NCI-H1417 (cell line): Measurements from ENCODE around the gene SAMD11.
"Not testable (repeated sequence)": the region's sequence is repeated elsewhere in the genome, so short reads cannot be mapped to it uniquely, and the experiment has no call there.

Experiments
- DNase-seq, 3 experiments: peaks; one replicate each; lab custom pipeline; 2025; lab: John Stamatoyannopoulos, UW

SAMD11 gene, protein sequence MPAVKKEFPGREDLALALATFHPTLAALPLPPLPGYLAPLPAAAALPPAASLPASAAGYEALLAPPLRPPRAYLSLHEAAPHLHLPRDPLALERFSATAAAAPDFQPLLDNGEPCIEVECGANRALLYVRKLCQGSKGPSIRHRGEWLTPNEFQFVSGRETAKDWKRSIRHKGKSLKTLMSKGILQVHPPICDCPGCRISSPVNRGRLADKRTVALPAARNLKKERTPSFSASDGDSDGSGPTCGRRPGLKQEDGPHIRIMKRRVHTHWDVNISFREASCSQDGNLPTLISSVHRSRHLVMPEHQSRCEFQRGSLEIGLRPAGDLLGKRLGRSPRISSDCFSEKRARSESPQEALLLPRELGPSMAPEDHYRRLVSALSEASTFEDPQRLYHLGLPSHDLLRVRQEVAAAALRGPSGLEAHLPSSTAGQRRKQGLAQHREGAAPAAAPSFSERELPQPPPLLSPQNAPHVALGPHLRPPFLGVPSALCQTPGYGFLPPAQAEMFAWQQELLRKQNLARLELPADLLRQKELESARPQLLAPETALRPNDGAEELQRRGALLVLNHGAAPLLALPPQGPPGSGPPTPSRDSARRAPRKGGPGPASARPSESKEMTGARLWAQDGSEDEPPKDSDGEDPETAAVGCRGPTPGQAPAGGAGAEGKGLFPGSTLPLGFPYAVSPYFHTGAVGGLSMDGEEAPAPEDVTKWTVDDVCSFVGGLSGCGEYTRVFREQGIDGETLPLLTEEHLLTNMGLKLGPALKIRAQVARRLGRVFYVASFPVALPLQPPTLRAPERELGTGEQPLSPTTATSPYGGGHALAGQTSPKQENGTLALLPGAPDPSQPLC

DNA sequence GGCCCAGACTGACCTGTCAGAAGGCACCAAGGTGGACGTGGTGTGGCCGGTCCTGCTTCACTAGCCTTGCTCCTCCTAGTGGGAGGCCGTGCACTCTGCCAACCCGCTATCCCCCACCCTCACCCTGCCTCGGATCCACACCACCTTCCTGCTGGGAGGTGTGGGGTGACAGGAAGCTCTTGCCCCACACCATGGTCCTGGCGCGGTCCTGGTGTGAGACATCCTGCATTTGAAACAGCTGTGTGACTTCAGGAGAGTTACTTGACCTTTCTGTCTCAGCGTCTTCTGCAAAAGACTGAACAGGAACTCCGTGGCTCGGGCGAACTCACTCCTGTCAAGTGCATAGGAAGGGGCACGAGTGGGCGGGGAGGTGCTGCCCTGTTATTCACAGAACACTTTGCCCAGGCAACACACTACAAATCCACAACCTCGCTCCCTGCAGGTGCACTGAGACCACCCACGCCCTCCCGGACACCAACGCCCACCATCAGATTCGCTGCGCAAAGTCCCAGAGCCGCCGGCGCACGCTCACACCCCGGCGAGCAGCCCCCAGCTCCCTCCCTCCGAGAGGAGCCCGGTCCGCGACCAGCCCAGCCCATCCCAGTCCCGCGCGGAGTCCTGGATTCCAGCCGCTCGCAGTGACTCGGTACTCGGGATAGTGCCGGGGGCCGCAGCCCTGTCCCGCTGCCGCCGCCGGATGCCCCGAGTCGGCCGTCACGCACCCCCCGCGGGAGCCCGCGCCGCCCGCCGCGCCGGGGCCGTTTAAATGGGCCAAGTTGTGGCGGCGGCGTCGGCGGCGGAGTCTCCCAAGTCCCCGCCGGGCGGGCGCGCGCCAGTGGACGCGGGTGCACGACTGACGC, at the start of gene SAMD11:
Gene SAMD11, plus strand, starts transcription at position 793 of the 860 bp plus-strand sequence. CDS start 509 bp downstream, outside the sequence.
- peak; percentile 86 to 96 (median 91) for DNase-seq

DNA sequence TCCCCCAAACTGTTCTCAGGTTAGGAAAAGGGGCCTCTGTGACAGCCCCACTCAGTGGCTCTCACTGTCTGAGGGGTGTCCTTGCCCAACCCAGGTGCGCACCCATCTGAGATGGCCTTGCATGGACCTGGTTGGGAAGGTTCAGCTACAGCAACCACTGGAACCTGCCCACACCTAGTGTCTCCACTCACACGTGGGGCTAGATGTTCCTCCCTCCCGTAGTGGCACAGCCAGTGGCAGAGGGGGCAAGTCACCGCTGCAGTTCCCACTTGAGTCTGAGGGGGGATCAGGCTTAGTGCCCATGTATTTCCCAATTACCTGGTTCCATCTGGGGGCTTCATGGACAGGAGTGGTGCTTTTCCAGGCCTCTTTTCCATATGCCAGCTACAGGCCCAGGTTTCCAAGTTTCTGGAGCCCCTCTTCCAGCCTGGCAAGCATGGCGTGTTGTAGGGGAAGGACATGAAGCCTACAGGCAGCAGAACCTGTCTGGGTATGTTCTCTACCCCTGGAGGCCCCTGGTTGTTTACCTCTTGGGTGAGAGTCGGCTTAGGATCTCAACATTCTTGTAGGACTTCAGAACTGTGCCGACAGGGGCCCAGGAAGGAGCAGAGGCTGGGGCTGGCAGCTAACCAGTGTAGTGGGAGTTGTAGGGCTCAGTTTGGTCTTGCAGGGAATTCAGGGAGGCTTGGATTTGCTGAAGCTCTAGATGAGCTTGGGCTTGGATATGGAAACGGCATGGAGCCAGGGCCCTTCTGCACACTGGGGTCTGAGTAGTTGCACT, 47.1 kb upstream of the SAMD11 start:
- DNase-seq: not testable (repeated sequence)

DNA sequence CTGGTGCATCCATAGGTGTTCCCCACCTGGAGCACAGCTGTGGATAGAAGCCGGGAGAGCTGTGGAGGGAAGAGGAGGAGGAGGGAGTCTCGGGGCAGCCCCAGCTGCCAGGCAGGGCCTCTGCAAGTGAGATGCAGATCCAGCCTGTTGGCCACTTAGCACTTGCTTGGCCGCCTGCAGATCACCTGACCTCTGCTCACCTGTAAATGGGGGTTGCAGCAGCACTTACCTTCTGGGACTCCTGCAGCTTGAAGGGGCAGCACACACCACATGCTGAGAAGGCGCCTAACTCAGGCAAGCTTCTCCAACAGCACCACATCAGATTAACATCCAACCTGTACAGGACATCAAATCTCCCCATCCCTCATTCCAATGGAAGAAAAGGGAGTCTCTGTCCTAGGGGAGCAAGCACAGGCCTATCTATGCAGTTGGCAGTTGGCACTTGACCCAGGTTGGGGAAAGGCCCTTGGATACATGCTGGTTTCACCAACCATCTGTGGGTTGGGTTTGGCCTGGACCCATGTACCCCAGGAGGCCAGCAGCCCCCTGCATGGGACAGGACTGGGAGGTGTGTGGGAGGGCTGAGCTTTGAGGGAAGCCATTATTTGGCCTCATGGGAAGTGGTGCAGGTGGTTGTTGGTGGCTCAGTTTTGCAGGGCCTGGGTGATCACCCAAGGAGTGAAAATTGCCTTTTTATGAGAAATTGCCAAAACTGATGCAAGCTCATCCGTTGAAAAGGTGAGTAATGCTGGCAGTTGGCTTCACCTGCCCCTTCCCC, 46.3 kb upstream of the SAMD11 start:
- DNase-seq: peak in 2 of 3 experiments; percentile 14 to 47

DNA sequence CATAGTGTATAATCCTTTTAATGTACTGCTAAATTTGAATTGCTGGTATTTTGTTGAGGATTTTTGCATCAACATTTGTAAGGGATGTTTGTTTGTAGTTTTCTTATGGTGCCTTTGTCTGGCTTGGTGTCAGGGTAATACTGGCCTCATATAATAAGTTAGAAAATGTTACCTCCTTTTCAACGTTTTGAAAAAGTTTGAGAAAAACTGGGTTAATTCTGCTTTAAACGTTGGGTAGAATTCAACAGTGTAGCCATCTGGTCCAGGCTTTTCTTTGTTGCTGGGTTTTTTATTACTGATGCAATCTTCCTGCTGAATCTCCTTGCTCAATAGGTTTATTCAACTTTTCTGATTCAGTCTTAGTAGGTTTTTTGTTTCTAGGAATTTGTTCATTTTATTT, 43.2 kb upstream of the SAMD11 start:
- DNase-seq: not testable (repeated sequence)

DNA sequence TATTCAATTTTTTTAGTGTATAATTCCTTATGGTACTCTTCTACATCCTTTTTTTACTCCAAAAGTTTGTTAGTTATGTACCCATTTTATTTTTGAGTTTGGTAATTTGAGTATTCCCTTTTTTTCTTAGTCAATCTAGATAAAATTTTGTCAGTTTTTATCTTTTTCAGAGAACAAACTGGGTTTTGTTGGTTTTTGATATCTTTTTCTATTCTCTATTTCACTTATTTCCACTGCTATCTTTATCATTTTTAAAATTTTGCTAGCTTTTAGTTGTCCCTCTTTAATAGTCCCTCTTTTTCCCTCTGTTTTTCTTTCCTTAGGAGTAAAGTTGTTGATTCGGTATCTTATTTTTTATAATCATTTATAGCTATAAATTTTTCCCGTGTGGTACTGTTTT, 42.8 kb upstream of the SAMD11 start:
- not testable (repeated sequence) for DNase-seq

DNA sequence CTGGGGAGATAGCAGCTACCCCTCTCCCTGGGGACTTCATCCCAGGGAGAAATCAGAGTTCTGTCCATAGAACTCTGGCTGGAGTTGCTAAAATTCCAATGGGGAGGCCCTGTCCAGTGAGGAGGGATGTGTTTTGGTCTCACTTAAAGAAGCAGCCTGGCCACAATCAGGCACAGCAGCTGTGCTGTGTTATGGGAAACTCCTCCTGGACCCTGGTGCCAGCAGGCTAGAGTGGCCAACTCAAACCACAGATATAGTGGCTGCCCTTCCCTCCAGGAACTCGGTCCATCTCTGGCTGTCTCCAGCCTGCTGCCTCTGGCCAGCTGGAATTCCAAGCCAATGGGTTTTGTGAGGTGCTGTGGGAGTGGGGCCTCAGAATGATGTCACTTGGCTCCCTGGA, 37.4 kb upstream of the SAMD11 start:
- DNase-seq: no peak

DNA sequence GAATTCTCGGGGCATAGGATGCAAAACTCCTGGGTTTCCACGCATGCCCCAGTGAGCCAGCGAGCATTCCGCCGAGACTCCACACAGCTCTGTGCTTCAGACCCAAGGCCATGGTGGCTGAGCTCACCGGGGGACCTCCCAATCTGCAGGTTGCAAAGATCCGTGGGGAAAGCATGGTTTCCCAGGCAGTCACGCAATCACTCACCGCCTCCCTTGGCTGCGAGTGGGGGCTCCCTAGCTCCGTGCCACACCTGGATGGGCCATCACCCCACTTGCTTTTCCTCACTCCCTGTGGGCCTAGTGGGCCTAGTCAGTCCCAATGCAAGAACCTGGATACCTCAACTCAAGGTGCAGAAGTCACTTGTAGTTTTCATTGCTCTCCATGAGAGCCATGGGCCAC, 37.0 kb upstream of the SAMD11 start:
- DNase-seq: no peak

DNA sequence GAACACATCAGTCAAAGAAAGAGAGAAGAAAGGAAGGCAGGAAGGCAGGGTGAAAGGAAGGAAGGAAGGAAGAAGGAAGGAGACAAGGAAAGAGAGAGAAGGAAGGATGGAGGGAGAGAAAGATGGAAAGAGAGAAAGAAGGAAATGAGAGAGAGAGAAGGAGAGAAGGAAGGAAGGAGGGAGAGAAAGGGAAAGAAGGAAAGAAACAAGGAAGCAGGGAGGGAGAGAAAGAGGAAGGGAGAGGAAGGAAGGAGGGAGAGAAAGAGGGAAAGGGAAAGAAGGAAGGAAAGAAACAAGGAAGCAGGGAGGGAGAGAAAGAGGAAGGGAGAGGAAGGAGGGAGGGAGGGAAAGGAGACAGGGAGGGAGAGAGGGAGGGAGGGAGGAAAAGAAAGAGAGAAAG, 35.4 kb upstream of the SAMD11 start:
- DNase-seq: no peak

DNA sequence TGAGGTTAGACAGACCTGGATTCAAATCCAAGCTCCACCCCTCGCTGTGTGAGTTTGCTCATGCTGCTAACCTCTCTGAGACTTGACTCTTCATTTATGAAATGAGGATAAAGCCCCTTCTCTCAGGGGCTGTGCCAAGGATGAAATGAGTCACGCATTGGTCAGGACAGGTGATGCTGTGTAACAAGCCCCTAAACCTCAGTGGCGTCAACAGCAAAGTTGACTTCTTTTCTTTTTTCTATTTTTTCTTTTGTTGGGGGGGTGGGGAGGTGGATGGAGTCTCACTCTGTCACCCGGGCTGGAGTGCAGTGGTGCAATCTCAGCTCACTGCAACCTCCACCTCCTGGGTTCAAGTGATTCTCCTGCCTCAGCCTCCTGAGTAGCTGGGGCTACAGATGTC, 33.9 kb upstream of the SAMD11 start:
- DNase-seq: not testable (repeated sequence)

DNA sequence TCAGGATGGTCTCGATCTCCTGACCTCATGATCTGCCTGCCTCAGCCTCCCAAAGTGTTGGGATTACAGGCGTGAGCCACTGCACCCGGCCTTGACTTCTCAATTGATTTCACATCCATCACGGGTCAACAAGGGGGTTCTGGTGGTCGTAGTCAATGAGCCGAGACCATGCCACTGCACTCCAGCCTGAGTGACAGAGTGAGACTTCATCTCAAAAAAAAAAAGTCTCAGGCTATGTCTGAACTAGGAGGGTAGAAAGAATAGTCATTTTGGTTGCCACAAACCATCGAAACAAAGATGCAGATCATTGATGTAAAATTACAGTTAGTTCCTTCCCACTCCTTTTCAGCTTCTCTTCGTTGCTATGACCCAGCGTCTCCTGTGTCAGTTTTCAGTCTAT, 33.5 kb upstream of the SAMD11 start:
- not testable (repeated sequence) for DNase-seq

DNA sequence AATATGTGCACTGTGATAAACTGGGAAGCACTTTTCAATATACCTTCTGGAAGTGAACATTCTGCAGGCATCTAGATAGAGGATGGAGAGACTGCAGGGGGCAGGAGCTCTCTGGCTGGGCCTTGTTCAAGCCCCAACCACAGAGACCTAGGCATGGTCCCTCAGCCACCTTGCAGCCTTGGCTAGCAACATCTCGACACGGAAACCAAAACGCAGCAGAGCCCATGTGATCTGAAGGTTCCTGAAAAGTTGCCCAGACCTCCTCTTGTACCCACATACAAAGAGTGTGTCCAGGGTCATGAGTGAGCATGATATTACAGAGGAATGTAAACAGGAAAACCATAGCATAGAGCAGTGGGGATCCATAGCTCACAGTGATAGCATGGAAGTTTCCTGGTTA, 33.1 kb upstream of the SAMD11 start:
- no peak for DNase-seq

DNA sequence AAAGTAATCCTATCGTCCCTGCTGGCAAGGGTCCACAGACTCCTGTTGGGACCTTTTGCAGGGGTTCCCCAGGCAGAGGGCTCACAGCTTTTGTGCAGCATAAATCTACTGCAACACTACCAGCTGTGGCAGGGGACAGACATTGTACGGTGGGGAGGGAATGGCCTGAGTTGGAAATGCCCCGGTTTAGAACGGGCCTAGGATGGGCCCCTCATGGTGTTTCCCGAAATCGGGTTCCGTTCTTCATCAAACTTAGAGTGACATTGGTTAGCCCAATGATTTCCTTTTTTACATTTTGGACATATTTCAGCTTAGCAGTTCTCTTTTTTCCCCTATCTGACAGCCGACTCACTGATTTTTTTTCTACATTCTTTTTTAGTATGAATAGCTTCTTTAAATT, 26.5 kb upstream of the SAMD11 start:
- no peak for DNase-seq

DNA sequence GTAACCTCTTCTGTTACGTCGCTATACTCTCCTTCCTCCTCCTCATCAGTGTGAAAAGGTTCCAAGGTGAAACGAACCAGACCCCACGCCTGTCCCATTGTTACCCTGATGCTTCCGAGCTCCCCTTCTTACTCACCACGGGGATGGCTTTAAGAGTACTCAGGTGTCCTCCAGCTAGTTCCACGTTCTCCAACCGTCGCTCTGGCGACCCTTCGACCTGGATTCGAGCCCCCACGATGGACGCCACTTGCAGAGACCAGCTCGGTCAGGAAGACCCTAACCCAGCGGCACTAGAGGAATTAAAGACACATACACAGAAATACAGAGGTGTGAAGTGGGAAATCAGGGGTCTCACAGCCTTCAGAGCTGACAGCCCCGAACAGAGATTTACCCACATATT, 25.8 kb upstream of the SAMD11 start:
- DNase-seq: not testable (repeated sequence)

DNA sequence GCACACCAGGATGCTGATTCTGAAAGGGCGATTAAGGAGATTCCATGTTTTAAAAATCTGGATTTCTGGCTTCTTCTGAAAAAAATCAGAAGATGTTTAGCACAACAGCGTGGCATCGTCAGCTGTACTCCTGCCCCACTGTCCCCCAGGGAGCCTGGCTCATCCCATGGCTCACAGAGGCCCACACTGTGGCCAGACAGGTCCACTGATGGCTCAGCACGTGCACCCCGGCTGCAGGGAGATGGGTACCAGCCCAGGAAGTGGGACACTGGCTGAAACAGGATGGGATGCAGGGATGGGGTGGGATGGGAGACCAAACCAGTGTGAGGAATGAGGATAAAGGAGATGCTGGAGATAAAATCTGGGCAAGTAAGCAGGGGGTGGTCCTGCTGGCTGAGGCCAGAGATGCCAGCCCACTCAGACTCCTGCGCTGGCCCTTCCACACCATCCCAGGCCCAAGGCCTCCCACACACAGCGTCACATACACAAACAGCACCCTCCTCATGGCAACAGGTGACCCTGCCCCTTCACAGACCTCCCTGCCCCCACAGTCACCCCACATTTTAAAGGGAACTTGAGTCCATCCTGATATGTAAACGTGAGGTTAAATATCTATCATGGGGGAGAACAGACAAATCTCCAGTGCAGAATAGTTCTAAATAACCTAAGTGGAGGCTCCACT, 23.9 kb upstream of the SAMD11 start:
- no peak for DNase-seq

DNA sequence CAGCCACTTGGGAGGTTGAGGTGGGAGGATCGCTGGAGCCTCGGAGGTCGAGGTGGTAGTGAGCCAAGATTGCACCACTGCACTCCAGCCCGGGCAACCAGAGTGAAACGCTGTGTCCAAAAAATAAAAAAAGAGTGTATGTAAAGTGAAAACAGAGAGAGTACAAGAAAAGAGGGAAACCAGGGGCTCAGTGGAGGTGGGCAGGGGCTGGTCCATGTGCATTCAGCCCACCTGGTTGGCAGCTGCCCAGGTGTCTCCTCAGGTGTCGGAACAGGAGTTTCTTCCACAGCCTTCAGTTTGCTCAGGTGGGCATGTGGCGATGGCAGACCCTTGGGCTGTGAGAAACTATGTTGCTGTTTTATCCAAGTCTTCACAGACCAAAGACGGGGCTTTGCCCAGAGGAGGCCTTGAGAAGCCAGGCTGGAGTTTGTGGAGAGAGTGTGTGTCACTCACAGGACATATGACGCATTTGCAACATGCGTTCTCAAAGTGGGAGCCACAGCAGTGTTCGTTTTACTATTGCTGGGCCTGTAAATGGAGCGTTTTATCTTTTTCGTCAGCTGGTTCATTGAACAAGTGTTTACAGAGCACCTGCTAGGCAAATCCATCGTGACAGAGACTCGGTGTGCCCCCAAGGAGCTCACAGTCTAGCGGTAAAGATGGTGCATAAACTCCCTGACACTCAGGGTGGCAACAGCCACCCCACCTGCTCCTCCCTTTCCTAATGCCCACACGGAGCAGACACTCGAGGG, 22.4 kb upstream of the SAMD11 start:
- DNase-seq: no peak

DNA sequence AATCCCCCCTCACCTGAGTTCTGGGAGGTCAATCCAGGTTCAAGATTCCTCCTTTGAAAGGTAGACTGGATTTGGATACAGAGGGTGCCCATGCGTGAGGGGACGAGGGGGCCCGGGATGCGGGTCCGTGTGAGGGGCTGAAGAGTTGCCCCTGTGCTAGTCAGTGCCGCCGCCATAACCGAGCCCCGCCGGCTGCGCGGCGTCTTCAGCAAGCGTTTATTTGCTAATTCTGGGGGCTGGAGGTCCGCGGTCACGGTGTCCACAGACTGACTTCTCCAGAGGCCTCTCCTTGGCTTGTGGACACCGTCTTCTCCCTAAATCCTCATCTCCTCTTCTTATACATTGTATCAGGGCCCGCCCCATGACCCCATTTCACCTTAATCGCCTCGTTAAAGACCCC, 20.9 kb upstream of the SAMD11 start:
- DNase-seq: no peak

DNA sequence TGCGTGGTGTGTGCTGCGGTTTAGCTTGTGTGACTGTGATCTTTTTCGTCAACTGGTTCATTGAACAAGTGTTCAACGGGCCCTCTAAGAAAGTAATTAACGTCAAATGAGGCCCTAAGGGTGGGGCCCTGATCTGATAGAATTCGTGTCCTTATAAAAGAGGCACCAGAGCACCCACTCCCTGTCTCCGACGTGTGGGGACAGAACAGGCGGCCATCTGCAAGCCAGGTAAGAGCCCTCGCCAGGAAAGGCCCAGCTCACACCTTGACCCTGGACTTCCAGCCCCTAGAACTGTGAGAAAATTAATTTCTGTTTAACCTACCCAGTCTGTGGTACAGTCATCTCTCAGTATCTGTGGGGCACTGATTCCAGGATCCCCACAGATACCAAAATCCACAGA, 20.4 kb upstream of the SAMD11 start:
- no peak for DNase-seq

DNA sequence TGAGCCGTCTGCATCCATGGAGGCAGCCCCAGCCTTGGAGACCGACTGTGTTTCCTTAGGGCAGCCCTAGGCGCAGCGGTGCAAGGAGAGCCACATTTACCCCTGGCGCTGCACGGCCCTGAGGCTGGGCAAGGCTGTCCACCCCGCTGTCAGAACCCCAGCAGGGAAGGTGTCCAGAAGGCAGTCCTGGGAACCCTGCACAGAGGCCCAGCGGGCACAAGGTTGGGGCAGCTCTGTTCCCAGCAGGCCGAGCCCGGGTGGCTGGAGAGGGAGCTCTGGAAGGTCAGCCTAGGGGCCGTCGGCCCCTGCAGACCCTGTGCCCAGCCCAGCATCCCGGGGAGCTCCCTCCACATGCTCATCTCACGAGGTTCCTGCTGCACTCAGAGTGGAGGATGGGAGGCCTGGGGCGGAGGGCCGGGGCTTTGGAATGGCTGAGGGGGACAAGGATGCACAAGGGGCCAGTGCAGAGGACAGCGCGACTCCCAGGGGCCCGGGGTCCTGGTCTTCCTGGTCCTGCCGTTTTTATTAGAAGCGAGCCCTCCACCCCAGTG, 19.9 kb upstream of the SAMD11 start:
- no peak for DNase-seq
